A549 (cell line): Measurements from ENCODE around the gene NAA38. TPM values are rescaled to one million over a fixed set of nuclear protein-coding genes. Genes with fewer than 3 reads are reported as not detected.

Experiments used
- ATAC-seq, 2 experiments: fragments of 200-7000 bp in 1 of 2; fragments of >200 bp in 1 of 2; cut with Nextera tagmentation in 1 of 2; cut with Tn5 transposase in 1 of 2; 3 replicates each; pipeline versions ENCODE4 v1.8.0 to v1.9.1; 2018 to 2020; ENCODE audit warnings: mild to moderate bottlenecking in 1 of 2, moderate library complexity in 1 of 2
- CTCF ChIA-PET: fragments of 300-600 bp; sonication (Branson Sonifier 250); formaldehyde crosslinking; extraction: SDS; loops from one replicate; lab custom pipeline; 2021; ENCODE audit warnings: antibody characterized with exemption, inconsistent platforms; lab: Yijun Ruan, JAX
- POLR2A ChIA-PET: fragments of 350-600 bp; formaldehyde crosslinking; extraction: SDS; loops from one replicate; lab custom pipeline; 2021; ENCODE audit warnings: antibody characterized with exemption, inconsistent platforms; lab: Yijun Ruan, JAX
- DNase-seq, 2 experiments: peaks; one replicate each; pipeline versions ENCODE4 v3.0.0 to v3.0.0-alpha.2; 2011 to 2016; ENCODE audit warnings: low read depth in 1 of 2, low spot score in 1 of 2
- FAIRE-seq: peaks from 2 replicates; lab custom pipeline; 2011; peaks lifted over from hg19 to GRCh38; lab: Jason Lieb, UNC
- H3K27ac ChIP-seq, 2 experiments: fragments of >200 bp; sonication (Bioruptor Twin); formaldehyde crosslinking; 3 replicates each; pipeline ENCODE4 v1.5.1; 2016 to 2017
- H3K4me1 ChIP-seq: fragments of >200 bp; sonication (Bioruptor Twin); formaldehyde crosslinking; 3 replicates; pipeline ENCODE4 v1.6.1; 2016
- H3K4me2 ChIP-seq: fragments of >200 bp; sonication (Bioruptor Twin); formaldehyde crosslinking; 3 replicates; pipeline ENCODE4 v1.6.1; 2016
- H3K4me3 ChIP-seq: fragments of >200 bp; sonication (Bioruptor Twin); formaldehyde crosslinking; 3 replicates; pipeline ENCODE4 v1.5.1; 2016
- H3K9me3 ChIP-seq: fragments of >200 bp; sonication (Bioruptor Twin); formaldehyde crosslinking; 3 replicates; pipeline ENCODE4 v1.6.1; 2016
- ATOH8 ChIP-seq: fragments of 250-450 bp; sonication (Bioruptor Pico); IDR thresholded peaks from 2 replicates; pipeline ENCODE4 v1.5.0; 2020; ENCODE audit warnings: low read depth, mild to moderate bottlenecking, moderate library complexity
- CHD4 ChIP-seq: fragments of 200-600 bp; sonication (generic); IDR thresholded peaks from 2 replicates; pipeline ENCODE4 v1.6.1; 2016; ENCODE audit warnings: antibody characterized with exemption, mild to moderate bottlenecking, borderline replicate concordance
- CTCF ChIP-seq: fragments of >200 bp; sonication (Bioruptor Twin); formaldehyde crosslinking; IDR thresholded peaks from 3 replicates; pipeline ENCODE4 v1.5.1; 2016
- ESRRA ChIP-seq: fragments of 150-350 bp; IDR thresholded peaks from 2 replicates; pipeline ENCODE4 v1.6.1; 2014; ENCODE audit warnings: mild to moderate bottlenecking, low read length, borderline replicate concordance
- HMGXB4 ChIP-seq: fragments of 250-450 bp; sonication (Bioruptor Pico); IDR thresholded peaks from 2 replicates; pipeline ENCODE4 v1.5.0; 2021; ENCODE audit warnings: mild to moderate bottlenecking, moderate library complexity, borderline replicate concordance
- HOXA7 ChIP-seq: fragments of 250-450 bp; sonication (Bioruptor Pico); IDR thresholded peaks from 2 replicates; pipeline ENCODE4 v1.5.0; 2020; ENCODE audit warnings: mild to moderate bottlenecking, moderate library complexity
- JUN ChIP-seq, 2 experiments: fragments of >200 bp; sonication (Bioruptor Twin); formaldehyde crosslinking; IDR thresholded peaks; 2 replicates in 1 of 2; 3 replicates in 1 of 2; pipeline ENCODE4 v1.6.1; 2016 to 2017
- JUNB ChIP-seq: fragments of >200 bp; sonication (Bioruptor Twin); formaldehyde crosslinking; IDR thresholded peaks from 2 replicates; pipeline ENCODE4 v1.6.1; 2016
- MAX ChIP-seq: IDR thresholded peaks from 2 replicates; pipeline ENCODE4 v1.6.1; 2012
- MAZ ChIP-seq: fragments of 150-350 bp; IDR thresholded peaks from 2 replicates; pipeline ENCODE4 v1.6.1; 2014; ENCODE audit warnings: antibody characterized with exemption, low read depth, low read length, borderline replicate concordance
- MYC ChIP-seq: IDR thresholded peaks from 2 replicates; pipeline ENCODE4 v1.6.1; 2012; ENCODE audit warnings: mild to moderate bottlenecking, inconsistent platforms, low read length, improper control_type of control experiment, borderline replicate concordance
- NR3C1 ChIP-seq: fragments of >200 bp; sonication (Bioruptor Twin); formaldehyde crosslinking; IDR thresholded peaks from 3 replicates; pipeline ENCODE4 v1.6.1; 2017
- PBX3 ChIP-seq: IDR thresholded peaks from 2 replicates; pipeline ENCODE4 v1.6.1; 2012
- POLR2A ChIP-seq: IDR thresholded peaks from 2 replicates; pipeline ENCODE4 v1.6.1; 2012; ENCODE audit warnings: mild to moderate bottlenecking, low read length
- POLR2AphosphoS2 ChIP-seq: conservative IDR thresholded peaks from 2 replicates; pipeline ENCODE4 v1.6.1; 2012; ENCODE audit warnings: low read length, improper control_type of control experiment, inconsistent platforms
- RAD21 ChIP-seq, 2 experiments: fragments of >200 bp in 1 of 2; sonication (Bioruptor Twin) in 1 of 2; formaldehyde crosslinking in 1 of 2; IDR thresholded peaks in 1 of 2; conservative IDR thresholded peaks in 1 of 2; 2 replicates in 1 of 2; 3 replicates in 1 of 2; pipeline ENCODE4 v1.6.1; 2012 to 2018; ENCODE audit warnings: inconsistent platforms in 1 of 2
- RARB ChIP-seq: fragments of 250-450 bp; sonication (Bioruptor Pico); IDR thresholded peaks from 2 replicates; pipeline ENCODE4 v1.8.0; 2021; ENCODE audit warnings: mild to moderate bottlenecking, moderate library complexity
- REST ChIP-seq: fragments of 200-600 bp; sonication (generic); IDR thresholded peaks from 2 replicates; pipeline ENCODE4 v1.6.1; 2016; ENCODE audit warnings: antibody characterized with exemption, mild to moderate bottlenecking, moderate library complexity
- RFX5 ChIP-seq: fragments of 450-650 bp; IDR thresholded peaks from 2 replicates; pipeline ENCODE4 v1.7.1; 2014; ENCODE audit warnings: antibody characterized with exemption, mild to moderate bottlenecking, moderate library complexity
- SMC3 ChIP-seq: fragments of >200 bp; sonication (Bioruptor Twin); formaldehyde crosslinking; IDR thresholded peaks from 3 replicates; pipeline ENCODE4 v1.6.1; 2018; ENCODE audit warnings: inconsistent platforms
- SREBF2 ChIP-seq: fragments of 450-650 bp; IDR thresholded peaks from 2 replicates; pipeline ENCODE4 v1.6.1; 2014; ENCODE audit warnings: mild to moderate bottlenecking, moderate library complexity
- USF2 ChIP-seq: fragments of 450-650 bp; IDR thresholded peaks from 2 replicates; pipeline ENCODE4 v1.6.1; 2014; ENCODE audit warnings: antibody characterized with exemption
- ZC3H11A ChIP-seq: fragments of 450-650 bp; IDR thresholded peaks from 2 replicates; pipeline ENCODE4 v1.6.1; 2014; ENCODE audit warnings: antibody characterized with exemption, mild to moderate bottlenecking
- ZNF302 ChIP-seq: fragments of 250-450 bp; sonication (Bioruptor Pico); IDR thresholded peaks from 2 replicates; pipeline ENCODE4 v1.9.0; 2021; ENCODE audit warnings: inconsistent platforms, mild to moderate bottlenecking, moderate library complexity
- WGBS: methylation state at CpG from one replicate; pipeline ENCODE4 v1.1.6; 2017; ENCODE audit errors: missing lambda C conversion rate; 5-methylcytosine and 5-hydroxymethylcytosine counted together
- polyA plus RNA-seq, 4 experiments: library from polyadenylated mRNA; depleted of rRNA in 3 of 4; stranded (reverse); fragments of >200 nt; fragmentation: RNase III in 1 of 4; extraction: RNeasy Plus Mini Kit Qiagen cat#74134 plus additional on column Dnase treatment in 1 of 4; gene quantifications; 2 replicates in 3 of 4; 3 replicates in 1 of 4; pipeline ENCODE4 v1.2.3, GENCODE V29; 2011 to 2017

Gene NAA38
- polyA plus RNA-seq, 2 of the 4 experiments (the other 2 are of a cell fraction): 102 to 287 TPM

GRCh38 chr17:7852262-7852670, 5.1 kb downstream of the NAA38 start:
- H3K27ac ChIP-seq: no peak overlapping the region
- no peak for DNase-seq
- TF ChIP-seq ZNF302 (no peak), REST (no peak), SREBF2 (no peak), MAZ (no peak), NR3C1 (no peak), USF2 (no peak), HOXA7 (CRISPR knock-in tag) (no peak), MYC (no peak), RFX5 (no peak), POLR2A (no peak), POLR2AphosphoS2 (no peak), JUNB (no peak), RARB (CRISPR knock-in tag) (no peak)
- TF ChIP-seq, all 56 proteins: peak for 0
- ChIA-PET CTCF (interaction anchor here (0.9 to 25.1 kb wide), 4 partner anchors 22 to 164 kb away, joined by 3 to 677 read pairs (median 8); partner anchors contain the start of genes KDM6B and WRAP53), POLR2A (no interaction called here)
- Histone ChIP-seq H3K4me1 (peaks cover 23% of the 10 kb centered on the region; the same call in 2 of the 3 replicates), H3K9me3 (no peaks in the 10 kb centered on the region), H3K4me2 (peak overlapping the region; percentile 26; the same call in 1 of the 3 replicates), H3K4me3 (no peak overlapping the region)
- no peak for ATAC-seq
- no peak for FAIRE-seq
- 90% methylated on average over 20 of the region's 20 CpGs for WGBS

- Histone ChIP-seq H3K4me3 (no peak overlapping the region), H3K4me1 (peaks cover 23% of the 10 kb centered on the region; the same call in 2 of the 3 replicates), H3K9me3 (no peaks in the 10 kb centered on the region), H3K27ac (no peak overlapping the region), H3K4me2 (peak overlapping the region; percentile 61)
- ChIA-PET POLR2A (interaction anchor here (0.5 to 1.7 kb wide), 2 partner anchors 9 to 44 kb away, joined by 4 to 5 read pairs; no protein-coding TSS in a partner anchor), CTCF (interaction anchor here (0.8 to 25.1 kb wide), 22 partner anchors 9 to 207 kb away, joined by 3 to 677 read pairs (median 4); partner anchors contain the start of genes CHD3, KDM6B and WRAP53)
- FAIRE-seq (peak; percentile 97), DNase-seq (peak; percentile 78 to 93), ATAC-seq (peak; percentile 66 to 86)
- 32% methylated on average over 33 of the region's 60 CpGs for WGBS
- TF ChIP-seq HMGXB4 (CRISPR knock-in tag): 0 out of 2 replicates have a peak, but pooled peaks have one; percentile 42
- no peak for TF ChIP-seq ZC3H11A
- no peak for TF ChIP-seq ESRRA
- TF ChIP-seq SMC3: peak; percentile 98
- TF ChIP-seq JUN (IDR thresholded peaks at IDR 0.05): peak in 1 of 2 experiments; percentile 49; a peak in 1 of 5 replicates
- peak; percentile 52; the same call in 1 of the 2 replicates for TF ChIP-seq PBX3
- no peak for TF ChIP-seq CHD4
- peak; percentile 65; the same call in 1 of the 2 replicates for TF ChIP-seq MYC
- TF ChIP-seq POLR2A: peak; percentile 26; the same call in 1 of the 2 replicates
- peak; percentile 98 for TF ChIP-seq CTCF
- TF ChIP-seq MAX: peak; percentile 81
- TF ChIP-seq ATOH8: no peak
- TF ChIP-seq RAD21 (conservative IDR thresholded peaks at IDR 0.05 in 1 of 2, IDR thresholded peaks at IDR 0.05 in 1 of 2): peak; percentile 98
Measured at GRCh38 chr17:7851438-7852261, 5.7 kb downstream of the NAA38 start.
